Aorta (tissue), 5 donors: ENCODE measurements around the gene TMEM176B. TPM values are rescaled to one million over a fixed set of nuclear protein-coding genes. Genes with fewer than 3 reads are reported as not detected.
"Not testable (repeated sequence)": the region's sequence is repeated elsewhere in the genome, so short reads cannot be mapped to it uniquely, and the experiment has no call there.

Experiments used
- ATAC-seq: fragments of 200-7000 bp; cut with Tn5 transposase; one replicate; pipeline ENCODE4 v1.9.1; 2022; ENCODE audit warnings: moderate library complexity; ENCODE audit not compliant: low FRiP score
- DNase-seq, 2 donors: peaks; one replicate each; pipeline ENCODE4 v3.0.0-alpha.2; 2020
- H3K27ac ChIP-seq, 2 donors: one replicate each; pipeline ENCODE4 v1.5.1; 2013; ENCODE audit warnings: low read length in 2 of 2, mild to moderate bottlenecking in 2 of 2, moderate library complexity in 2 of 2, control low read depth in 1 of 2, inconsistent platforms in 1 of 2, low read depth in 1 of 2
- H3K27me3 ChIP-seq, 2 donors: one replicate each; pipeline ENCODE4 v1.6.1; 2013; ENCODE audit warnings: control low read depth in 1 of 2, low read length in 1 of 2, mild to moderate bottlenecking in 1 of 2, moderate library complexity in 1 of 2; ENCODE audit not compliant: insufficient read depth in 2 of 2, control insufficient read depth in 1 of 2
- H3K36me3 ChIP-seq, 2 donors: one replicate each; pipeline ENCODE4 v1.6.1; 2013; ENCODE audit warnings: control low read depth in 1 of 2, low read length in 1 of 2, mild to moderate bottlenecking in 1 of 2; ENCODE audit not compliant: insufficient read depth in 2 of 2, control insufficient read depth in 1 of 2
- H3K4me1 ChIP-seq, 2 donors: one replicate each; pipeline ENCODE4 v1.6.1; 2013; ENCODE audit warnings: low read length in 2 of 2, control low read depth in 1 of 2, mild to moderate bottlenecking in 1 of 2, moderate library complexity in 1 of 2; ENCODE audit not compliant: insufficient read depth in 2 of 2, control insufficient read depth in 1 of 2
- H3K4me3 ChIP-seq, 2 donors: one replicate each; pipeline ENCODE4 v1.5.1; 2013; ENCODE audit warnings: low read length in 2 of 2, control low read depth in 1 of 2, mild to moderate bottlenecking in 1 of 2
- H3K9me3 ChIP-seq: one replicate; pipeline ENCODE4 v1.6.1; 2013; ENCODE audit warnings: mild to moderate bottlenecking, low read length; ENCODE audit not compliant: control insufficient read depth
- WGBS, 2 donors: extraction: QIAGEN DNeasy Blood & Tissue Kit; methylation state at CpG; one replicate each; pipeline ENCODE4 v1.1.7; 2013; 5-methylcytosine and 5-hydroxymethylcytosine counted together
- intact Hi-C, 2 donors: fragments of 100-400 bp; cut with DNase I; formaldehyde crosslinking; loops; one replicate each; pipeline versions ENCODE4 v1.14.2 to v1.15.0; 2022
- polyA plus RNA-seq, 2 donors: library from polyadenylated mRNA; stranded (reverse); fragments of 200-250 nt; gene quantifications; one replicate each; pipeline ENCODE4 v1.2.3, GENCODE V29; 2013
- total RNA-seq, 2 donors: library from RNA; stranded (reverse); fragmentation: NEBNext Ultra II Directional; extraction: Animal tissue kit (Norgen Biotek cat#: 25700); gene quantifications; one replicate each; pipeline ENCODE4 v1.2.1, GENCODE V29; 2021
- donor health status: healthy with polysubstance abuse.
- donor health status: Bipolar disorder and iron deficiency.
- donor health status: DM: no; HTN: no; CAD: no.
- donor health status: DM: no; HTN: no; CAD: no.
- donor health status: DM: yes; HTN: yes; CAD: no.

TMEM176B gene
- total and polyA plus RNA-seq, 4 donors: 6.5 to 85.5 (median 30.5) TPM

DNA sequence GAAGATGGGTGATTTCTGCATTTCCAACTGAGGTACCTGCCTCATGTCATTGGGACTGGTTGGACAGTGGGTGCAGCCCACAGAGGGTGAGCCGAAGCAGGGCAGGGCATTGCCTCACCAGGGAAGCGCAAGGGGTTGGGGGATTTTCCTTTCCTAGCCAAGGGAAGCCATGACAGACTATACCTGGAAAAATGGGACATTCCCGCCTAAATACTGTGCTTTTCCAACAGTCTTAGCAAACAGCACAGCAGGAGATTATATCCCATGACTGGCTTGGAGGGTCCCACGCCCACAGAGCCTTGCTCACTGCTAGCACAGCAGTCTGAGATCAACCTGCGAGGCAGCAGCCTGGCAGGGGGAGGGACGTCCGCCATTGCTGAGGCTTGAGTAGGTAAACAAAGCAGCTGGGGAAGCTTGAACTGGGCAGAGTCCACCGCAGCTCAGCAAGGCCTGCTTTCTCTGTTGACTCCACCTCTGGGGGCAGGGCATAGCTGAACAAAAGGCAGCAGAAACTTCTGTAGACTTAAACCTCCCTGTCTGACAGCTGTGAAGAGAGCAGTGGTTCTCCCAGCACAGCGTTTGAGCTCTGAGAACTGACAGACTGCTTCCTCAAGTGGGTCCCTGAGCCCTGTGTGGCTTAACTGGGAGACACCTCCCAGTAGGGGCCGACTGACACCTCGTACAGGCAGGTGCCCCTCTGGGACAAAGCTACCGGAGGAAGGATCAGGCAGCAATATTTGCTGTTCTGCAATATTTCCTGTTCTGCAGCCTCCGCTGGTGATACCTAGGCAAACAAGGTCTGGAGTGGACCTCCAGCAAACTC, 7.7 kb upstream of the TMEM176B start:
- H3K4me3 ChIP-seq, DNase-seq, H3K36me3 ChIP-seq, ATAC-seq, intact Hi-C loops, H3K27ac ChIP-seq, H3K27me3 ChIP-seq, H3K4me1 ChIP-seq: not testable (repeated sequence)
- WGBS, 2 donors: 70 to 77% methylated on average over 13 of the region's 13 CpGs
- H3K9me3 ChIP-seq: peaks cover 10% of the 10 kb centered on the region

DNA sequence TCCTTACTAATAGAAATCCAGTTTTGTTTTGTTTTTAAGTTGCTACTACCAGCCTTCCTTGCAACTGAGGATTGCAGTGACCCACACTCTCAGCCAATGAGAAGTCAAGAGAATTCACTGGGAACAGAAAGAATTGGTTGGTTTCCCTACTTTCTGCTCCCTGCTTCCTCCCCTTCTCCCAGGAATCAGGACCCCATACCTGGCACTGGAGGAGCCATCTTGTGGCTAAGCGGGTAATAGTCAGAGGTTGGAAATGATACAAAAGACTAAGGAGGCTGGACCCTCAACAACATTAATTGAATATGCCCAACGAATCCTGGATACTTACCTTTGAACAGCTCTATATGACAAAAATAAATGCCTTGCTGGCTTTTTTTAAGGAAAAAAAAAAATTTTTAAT, 6.7 kb upstream of the TMEM176B start:
- no peaks in the 10 kb centered on the region for H3K36me3 ChIP-seq
- H3K4me3 ChIP-seq: no peak overlapping the region
- H3K27ac ChIP-seq: no peak overlapping the region
- peaks cover 10% of the 10 kb centered on the region for H3K9me3 ChIP-seq
- ATAC-seq (no peak), DNase-seq (no peak)
- H3K27me3 ChIP-seq: peaks cover 0 to 1% of the 10 kb centered on the region in 2 donors
- intact Hi-C loops: no loop called here
- WGBS, 2 donors: 73 to 82% methylated on average over 2 of the region's 2 CpGs
- H3K4me1 ChIP-seq: no peaks in the 10 kb centered on the region

DNA sequence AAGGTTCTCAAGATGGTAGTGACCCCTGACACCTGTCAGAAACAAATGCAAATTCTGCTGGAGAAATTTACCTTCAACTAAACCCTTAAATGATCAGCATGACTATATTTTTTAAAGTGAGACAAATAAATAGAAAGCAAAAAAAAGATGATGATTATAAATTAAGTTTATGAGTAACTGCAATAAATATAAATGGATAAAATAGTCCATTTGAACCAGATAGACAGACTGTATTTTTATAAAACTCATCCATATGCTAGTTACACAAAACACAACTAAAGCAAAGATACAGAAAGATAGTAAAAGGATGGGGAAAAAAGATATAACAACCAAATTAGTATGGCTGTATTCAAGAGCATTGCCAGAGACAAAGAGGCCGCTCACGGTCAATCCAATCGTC, 6.3 kb upstream of the TMEM176B start:
- peaks cover 0 to 1% of the 10 kb centered on the region in 2 donors for H3K27me3 ChIP-seq
- H3K27ac ChIP-seq: no peak overlapping the region
- H3K4me3 ChIP-seq: no peak overlapping the region
- DNase-seq (no peak), ATAC-seq (no peak)
- intact Hi-C loops: no loop called here
- peaks cover 10% of the 10 kb centered on the region for H3K9me3 ChIP-seq
- no peaks in the 10 kb centered on the region for H3K4me1 ChIP-seq
- 97% methylated on average over 3 of the region's 3 CpGs for WGBS, 2 donors
- no peaks in the 10 kb centered on the region for H3K36me3 ChIP-seq

DNA sequence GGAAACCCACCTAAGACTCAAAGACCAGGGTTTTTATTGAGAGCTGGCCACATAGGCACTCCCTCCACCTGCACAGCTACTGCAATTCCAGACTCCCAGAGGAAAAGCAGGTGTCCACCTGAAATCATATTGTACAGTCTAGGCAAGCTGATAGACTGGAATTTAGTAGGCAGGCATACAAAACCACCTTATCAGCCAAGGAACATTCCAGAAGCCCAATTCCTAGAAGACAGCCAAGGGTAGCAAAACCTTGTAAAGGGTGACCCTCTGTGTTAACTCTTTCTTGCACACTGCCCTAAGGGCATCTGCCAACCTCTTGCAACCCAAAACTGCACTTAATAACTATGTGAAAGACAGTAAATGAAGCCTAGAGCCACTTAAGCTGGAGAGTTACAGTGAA, 5.7 kb upstream of the TMEM176B start:
- DNase-seq: no peak
- H3K27me3 ChIP-seq: peaks cover 0 to 2% of the 10 kb centered on the region in 2 donors
- intact Hi-C loops: no loop called here
- H3K27ac ChIP-seq: no peak overlapping the region
- ATAC-seq: no peak
- H3K36me3 ChIP-seq: no peaks in the 10 kb centered on the region
- H3K9me3 ChIP-seq: peaks cover 10% of the 10 kb centered on the region
- no peaks in the 10 kb centered on the region for H3K4me1 ChIP-seq
- H3K4me3 ChIP-seq: no peak overlapping the region

DNA sequence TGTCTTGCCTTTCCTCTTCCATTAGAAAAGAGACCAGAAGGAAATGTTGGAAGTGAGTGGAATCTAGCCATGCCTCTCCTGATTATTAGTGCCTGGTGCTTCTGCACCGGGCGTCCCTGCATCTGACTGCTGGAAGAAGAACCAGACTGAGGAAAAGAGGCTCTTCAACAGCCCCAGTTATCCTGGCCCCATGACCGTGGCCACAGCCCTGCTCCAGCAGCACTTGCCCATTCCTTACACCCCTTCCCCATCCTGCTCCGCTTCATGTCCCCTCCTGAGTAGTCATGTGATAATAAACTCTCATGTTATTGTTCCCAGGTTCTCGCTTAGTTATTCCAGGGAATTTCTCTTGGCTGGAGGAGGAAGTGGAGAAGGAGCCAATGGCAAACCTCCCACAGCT, 4.6 kb upstream of the TMEM176B start:
- Histone ChIP-seq H3K4me3 (no peak overlapping the region), H3K4me1 (no peaks in the 10 kb centered on the region), H3K27ac (no peak overlapping the region), H3K36me3 (no peaks in the 10 kb centered on the region), H3K9me3 (peaks cover 10% of the 10 kb centered on the region), H3K27me3 (peaks cover 0 to 3% of the 10 kb centered on the region in 2 donors)
- no peak for DNase-seq
- WGBS, 2 donors: 70 to 74% methylated on average over 5 of the region's 5 CpGs
- ATAC-seq: no peak
- intact Hi-C loops: no loop called here

DNA sequence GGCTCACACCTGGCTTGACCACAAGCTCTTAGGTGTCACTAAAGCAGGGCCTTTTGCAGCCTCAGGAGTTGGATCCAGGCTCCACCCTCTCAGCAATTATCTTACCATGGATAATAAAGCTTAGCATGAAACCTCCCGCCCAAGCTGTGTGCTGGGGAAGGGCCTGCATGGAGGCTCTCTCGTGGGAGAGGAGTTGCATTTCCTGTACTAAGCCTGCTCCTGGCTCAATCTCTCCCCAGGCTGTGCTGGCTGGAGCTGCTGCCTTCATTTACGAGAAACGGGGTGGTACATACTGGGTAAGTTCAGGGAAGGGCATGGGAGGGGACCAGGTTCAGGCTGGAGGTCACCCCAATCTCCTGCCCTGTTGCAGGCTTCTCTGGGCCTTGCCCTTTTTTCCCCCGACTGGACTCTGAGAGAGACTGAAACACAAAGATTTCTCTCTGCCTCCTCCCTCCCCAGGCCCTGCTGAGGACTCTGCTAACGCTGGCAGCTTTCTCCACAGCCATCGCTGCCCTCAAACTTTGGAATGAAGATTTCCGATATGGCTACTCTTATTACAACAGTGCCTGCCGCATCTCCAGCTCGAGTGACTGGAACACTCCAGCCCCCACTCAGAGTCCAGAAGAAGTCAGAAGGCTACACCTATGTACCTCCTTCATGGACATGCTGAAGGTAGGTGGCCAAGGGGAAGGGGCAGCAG, 3.1 kb upstream of the TMEM176B start:
- WGBS, 2 donors: 70 to 74% methylated on average over 10 of the region's 10 CpGs
- Histone ChIP-seq H3K4me3 (no peak overlapping the region), H3K27ac (no peak overlapping the region), H3K36me3 (no peaks in the 10 kb centered on the region), H3K4me1 (no peaks in the 10 kb centered on the region), H3K27me3 (peaks cover 0 to 3% of the 10 kb centered on the region in 2 donors), H3K9me3 (peaks cover 10% of the 10 kb centered on the region)
- no peak for ATAC-seq
- DNase-seq: no peak
- intact Hi-C loops: no loop called here

DNA sequence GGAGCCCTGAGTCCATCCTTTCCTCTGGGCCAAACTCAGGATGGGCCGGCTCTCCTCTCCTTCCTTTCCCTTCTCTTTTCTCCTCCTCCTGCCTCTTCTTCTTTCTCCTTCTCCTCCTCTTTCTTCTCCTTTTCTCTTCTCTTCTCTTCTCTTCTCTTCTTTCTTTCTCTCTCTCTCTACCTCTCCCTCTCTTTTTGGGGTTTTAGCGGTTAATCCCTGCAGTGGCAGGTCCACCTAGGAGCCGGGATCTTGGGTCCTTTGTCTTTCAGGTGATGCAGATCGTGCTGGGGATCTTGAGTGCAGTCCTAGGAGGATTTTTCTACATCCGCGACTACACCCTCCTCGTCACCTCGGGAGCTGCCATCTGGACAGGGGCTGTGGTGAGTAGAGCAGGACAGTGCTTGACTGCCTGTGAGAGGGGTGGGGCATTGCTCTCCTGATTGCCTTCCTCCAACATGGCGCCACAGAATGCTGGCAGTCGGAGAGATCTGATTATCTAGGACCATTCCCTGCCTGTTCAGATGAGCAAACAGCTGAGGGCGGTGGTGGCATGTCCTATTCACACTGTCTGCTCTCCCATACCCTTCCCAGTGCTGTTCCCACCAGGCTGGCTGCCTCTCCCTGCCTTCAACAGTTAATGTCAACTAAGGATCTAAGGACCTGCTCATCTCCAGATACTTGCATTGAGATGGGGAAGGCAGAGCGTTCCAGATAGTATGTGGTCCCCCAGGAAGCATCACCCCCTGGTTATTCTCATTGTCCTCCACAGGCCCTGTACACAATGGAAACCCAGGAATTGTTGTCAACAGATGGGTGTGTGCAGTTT, 2.0 kb upstream of the TMEM176B start:
- Histone ChIP-seq H3K4me1 (no peaks in the 10 kb centered on the region), H3K4me3 (no peak overlapping the region), H3K27me3 (peaks cover 0 to 3% of the 10 kb centered on the region in 2 donors), H3K27ac (no peak overlapping the region), H3K9me3 (peaks cover 10% of the 10 kb centered on the region), H3K36me3 (no peaks in the 10 kb centered on the region)
- WGBS, 2 donors: 88 to 92% methylated on average over 12 of the region's 12 CpGs
- DNase-seq: no peak
- intact Hi-C loops: no loop called here
- no peak for ATAC-seq

DNA sequence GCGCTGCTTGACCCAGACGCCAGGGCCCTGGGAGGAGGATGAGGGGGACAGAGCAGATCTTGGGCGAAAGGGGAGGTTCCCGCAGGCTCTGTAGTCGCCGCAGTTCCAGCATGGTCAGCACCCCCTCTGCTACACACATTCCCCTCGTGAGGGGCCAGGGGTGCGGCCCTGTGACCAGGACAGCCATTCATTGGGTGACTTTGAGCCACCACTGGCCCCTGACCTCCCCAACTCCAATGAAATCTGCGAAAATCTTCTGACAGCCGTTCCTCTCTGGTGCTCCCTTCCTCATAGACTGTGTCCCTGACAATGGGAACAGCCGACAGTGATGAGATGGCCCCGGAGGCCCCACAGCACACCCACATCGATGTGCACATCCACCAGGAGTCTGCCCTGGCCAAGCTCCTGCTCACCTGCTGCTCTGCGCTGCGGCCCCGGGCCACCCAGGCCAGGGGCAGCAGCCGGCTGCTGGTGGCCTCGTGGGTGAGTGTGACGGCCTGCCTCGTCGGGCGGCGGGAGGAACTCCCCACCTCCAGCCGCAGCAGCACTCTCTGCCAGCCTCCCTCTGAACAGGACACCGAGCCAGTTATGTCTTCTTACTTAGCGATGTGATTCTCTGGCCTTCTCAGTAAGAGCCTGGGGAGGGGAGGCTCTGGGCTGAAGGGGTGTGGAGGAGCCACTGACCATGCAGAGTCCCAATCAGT, 1.2 kb upstream of the TMEM176B start:
- WGBS, 2 donors: 30 to 38% methylated on average over 26 of the region's 26 CpGs
- Histone ChIP-seq H3K4me3 (no peak overlapping the region), H3K9me3 (peaks cover 8% of the 10 kb centered on the region), H3K27me3 (peaks cover 0 to 3% of the 10 kb centered on the region in 2 donors), H3K36me3 (no peaks in the 10 kb centered on the region), H3K4me1 (no peaks in the 10 kb centered on the region), H3K27ac (no peak overlapping the region)
- DNase-seq (no peak), ATAC-seq (peak; percentile 5)
- intact Hi-C loops: no loop called here
